ENCODE data around the gene MIAT.

GRCh38 chr22:26674211-26675190 lies 17.1 kb downstream of the MIAT start:
- TF ChIP-seq GATA3 (IDR thresholded peaks at IDR 0.05; ENCODE audit: low read depth, low read length) = no peak
- no peak for TF ChIP-seq GATA2 (IDR thresholded peaks at IDR 0.05; ENCODE audit: low read depth, low read length)

All from SH-SY5Y (cell line).